NCI-H82 treated with DMSO at 0.1 percent for 48 hours (cell line): ENCODE data around the gene NR2F1.

Experiments used
- DNase-seq: peaks from one replicate; lab custom pipeline; 2025; ENCODE audit not compliant: unreplicated experiment; lab: John Stamatoyannopoulos, UW

The NR2F1 gene

GRCh38 chr5:93577854-93578812, 4.9 kb upstream of the NR2F1 start:
- DNase-seq, result no peak

- no peak for DNase-seq
Observed at GRCh38 chr5:93578813-93579691, 4.0 kb upstream of the NR2F1 start.

- no peak for DNase-seq
Observed at GRCh38 chr5:93579692-93580062, 3.3 kb upstream of the NR2F1 start.

GRCh38 chr5:93580063-93580926, 2.7 kb upstream of the NR2F1 start:
- no peak for DNase-seq

- no peak for DNase-seq
Observed at GRCh38 chr5:93580927-93581445, 2.0 kb upstream of the NR2F1 start, which contains the start of gene NR2F1-AS1. Gene NR2F1-AS1 (minus strand): TSS chr5:93581219.

GRCh38 chr5:93582167-93582462, 907 bp upstream of the NR2F1 start:
- no peak for DNase-seq

- no peak for DNase-seq
Observed at GRCh38 chr5:93583439-93583767, 381 bp downstream of the NR2F1 start.

GRCh38 chr5:93583768-93584595, 960 bp downstream of the NR2F1 start:
- no peak for DNase-seq

GRCh38 chr5:93584596-93585040, 1.6 kb downstream of the NR2F1 start:
- DNase-seq, result no peak

- DNase-seq, result no peak
Observed at GRCh38 chr5:93585041-93585766, 2.2 kb downstream of the NR2F1 start.

- DNase-seq, result no peak
Observed at GRCh38 chr5:93585767-93586385, 2.9 kb downstream of the NR2F1 start.

GRCh38 chr5:93586736-93587596, 3.9 kb downstream of the NR2F1 start:
- DNase-seq, result no peak

GRCh38 chr5:93587597-93588351, 4.8 kb downstream of the NR2F1 start:
- no peak for DNase-seq

GRCh38 chr5:93588352-93589151, 5.5 kb downstream of the NR2F1 start:
- DNase-seq, result no peak

GRCh38 chr5:93589152-93589828, 6.3 kb downstream of the NR2F1 start:
- DNase-seq, result no peak

- DNase-seq, result no peak
Observed at GRCh38 chr5:93589829-93590215, 6.8 kb downstream of the NR2F1 start.
